Upper lobe of left lung (tissue), 6 donors: ENCODE results near the gene CACNA1S. TPM values are rescaled to one million over a fixed set of nuclear protein-coding genes. Genes with fewer than 3 reads are reported as not detected.

Experiments used
- ATAC-seq, 2 donors: fragments of 200-7000 bp; cut with Tn5 transposase; one replicate each; pipeline ENCODE4 v1.9.1; 2022; ENCODE audit warnings: mild to moderate bottlenecking in 2 of 2, moderate library complexity in 2 of 2; ENCODE audit not compliant: low FRiP score in 2 of 2
- DNase-seq, 2 donors: peaks; one replicate each; pipeline ENCODE4 v3.0.0-alpha.2; 2019 to 2020
- H3K27ac ChIP-seq, 4 donors: fragments of 200-600 bp; sonication (generic); one replicate each; pipeline ENCODE4 v1.5.1; 2016 to 2019
- H3K27me3 ChIP-seq, 4 donors: fragments of 200-600 bp; sonication (generic); one replicate each; pipeline ENCODE4 v1.5.1; 2017 to 2019
- H3K36me3 ChIP-seq, 4 donors: fragments of 200-600 bp; sonication (generic); one replicate each; pipeline ENCODE4 v1.5.1; 2016 to 2019
- H3K4me1 ChIP-seq, 4 donors: fragments of 200-600 bp; sonication (generic); one replicate each; pipeline ENCODE4 v1.5.1; 2018 to 2019
- H3K4me3 ChIP-seq, 4 donors: fragments of 200-600 bp; sonication (generic); one replicate each; pipeline ENCODE4 v1.5.1; 2017 to 2019; ENCODE audit warnings: mild to moderate bottlenecking in 2 of 4, moderate library complexity in 1 of 4
- H3K9me3 ChIP-seq, 4 donors: fragments of 200-600 bp; sonication (generic); one replicate each; pipeline ENCODE4 v1.5.1; 2018 to 2019
- EP300 ChIP-seq, 4 donors: sonication (generic); formaldehyde crosslinking; IDR thresholded peaks; one replicate each; pipeline ENCODE4 v1.5.1; 2017; ENCODE audit warnings: antibody characterized with exemption in 4 of 4, control low read depth in 2 of 4
- POLR2A ChIP-seq, 4 donors: fragments of 450-650 bp; IDR thresholded peaks; one replicate each; pipeline ENCODE4 v1.5.1; 2016 to 2017; ENCODE audit warnings: antibody characterized with exemption in 4 of 4, mild to moderate bottlenecking in 2 of 4
- POLR2AphosphoS5 ChIP-seq, 2 donors: sonication (generic); formaldehyde crosslinking; IDR thresholded peaks; one replicate each; pipeline ENCODE4 v1.5.1; 2017; ENCODE audit warnings: antibody characterized with exemption in 2 of 2
- WGBS, 2 donors: methylation state at CpG; one replicate each; pipeline ENCODE4 v1.1.5; 2017 to 2018; 5-methylcytosine and 5-hydroxymethylcytosine counted together
- total RNA-seq, 6 donors: library from RNA; depleted of rRNA in 4 of 6; stranded (reverse); fragments of >200 nt in 4 of 6; gene quantifications; one replicate each; pipeline versions ENCODE4 v1.1.0 to v1.2.1, GENCODE V29; 2016 to 2021
- TF ChIP-seq, protein P1 (sequence below), 6 experiments: fragments of 450-650 bp in 4 of 6; fragments of 200-600 bp in 2 of 6; sonication (generic) in 2 of 6; IDR thresholded peaks; one replicate each; pipeline ENCODE4 v1.5.1; 2016 to 2019; ENCODE audit warnings: antibody characterized with exemption in 6 of 6
- donor health status: DM: no; HTN: no; CAD: no; lungs with moderate emphysema.
- donor health status: DM: no; HTN: yes; CAD: no; lungs with severe emphysema.

CACNA1S gene
- total RNA-seq, 6 donors from 2014 or later = 0.03 to 0.30 (median 0.10) TPM; not detected in 3

- Histone ChIP-seq H3K36me3 (no peaks in the 10 kb centered on the region), H3K4me3 (no peak overlapping the region), H3K9me3 (no peaks in the 10 kb centered on the region), H3K27ac (peak overlapping the region; percentile 60 to 87 (median 80)), H3K27me3 (no peaks in the 10 kb centered on the region), H3K4me1 (peaks cover 49 to 90% (median 70%) of the 10 kb centered on the region in 4 donors)
- WGBS, 2 donors = 58 to 75% methylated on average over 3 to 4 of the region's 4 CpGs
- ATAC-seq = no peak
- TF ChIP-seq, protein P1, sequence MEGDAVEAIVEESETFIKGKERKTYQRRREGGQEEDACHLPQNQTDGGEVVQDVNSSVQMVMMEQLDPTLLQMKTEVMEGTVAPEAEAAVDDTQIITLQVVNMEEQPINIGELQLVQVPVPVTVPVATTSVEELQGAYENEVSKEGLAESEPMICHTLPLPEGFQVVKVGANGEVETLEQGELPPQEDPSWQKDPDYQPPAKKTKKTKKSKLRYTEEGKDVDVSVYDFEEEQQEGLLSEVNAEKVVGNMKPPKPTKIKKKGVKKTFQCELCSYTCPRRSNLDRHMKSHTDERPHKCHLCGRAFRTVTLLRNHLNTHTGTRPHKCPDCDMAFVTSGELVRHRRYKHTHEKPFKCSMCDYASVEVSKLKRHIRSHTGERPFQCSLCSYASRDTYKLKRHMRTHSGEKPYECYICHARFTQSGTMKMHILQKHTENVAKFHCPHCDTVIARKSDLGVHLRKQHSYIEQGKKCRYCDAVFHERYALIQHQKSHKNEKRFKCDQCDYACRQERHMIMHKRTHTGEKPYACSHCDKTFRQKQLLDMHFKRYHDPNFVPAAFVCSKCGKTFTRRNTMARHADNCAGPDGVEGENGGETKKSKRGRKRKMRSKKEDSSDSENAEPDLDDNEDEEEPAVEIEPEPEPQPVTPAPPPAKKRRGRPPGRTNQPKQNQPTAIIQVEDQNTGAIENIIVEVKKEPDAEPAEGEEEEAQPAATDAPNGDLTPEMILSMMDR (IDR thresholded peaks at IDR 0.05) = no peak
- TF ChIP-seq POLR2A (IDR thresholded peaks at IDR 0.05) = no peak
- TF ChIP-seq POLR2AphosphoS5 (IDR thresholded peaks at IDR 0.05) = no peak
- no peak for TF ChIP-seq EP300 (IDR thresholded peaks at IDR 0.05)
- peak in 1 of 2 donors; percentile 38 for DNase-seq
Observed at GRCh38 chr1:201020040-201020591, 92.1 kb downstream of the CACNA1S start.

- ATAC-seq (peak; percentile 59 to 78), DNase-seq (peak; percentile 76 to 87)
- 48 to 50% methylated on average over 5 of the region's 5 CpGs for WGBS, 2 donors
- TF ChIP-seq EP300 (IDR thresholded peaks at IDR 0.05) (no peak), POLR2A (IDR thresholded peaks at IDR 0.05) (peak in 1 of 4 donors; percentile 25), POLR2AphosphoS5 (IDR thresholded peaks at IDR 0.05) (peak in 1 of 2 donors; percentile 61)
- no peaks in the 10 kb centered on the region for H3K9me3 ChIP-seq
- no peak overlapping the region for H3K4me3 ChIP-seq
- H3K27ac ChIP-seq = peak overlapping the region; percentile 60 to 87 (median 80)
- no peaks in the 10 kb centered on the region for H3K27me3 ChIP-seq
- H3K36me3 ChIP-seq = no peaks in the 10 kb centered on the region
- peaks cover 49 to 90% (median 74%) of the 10 kb centered on the region in 4 donors for H3K4me1 ChIP-seq
Observed at GRCh38 chr1:201019321-201019977, 92.8 kb downstream of the CACNA1S start.

DNA sequence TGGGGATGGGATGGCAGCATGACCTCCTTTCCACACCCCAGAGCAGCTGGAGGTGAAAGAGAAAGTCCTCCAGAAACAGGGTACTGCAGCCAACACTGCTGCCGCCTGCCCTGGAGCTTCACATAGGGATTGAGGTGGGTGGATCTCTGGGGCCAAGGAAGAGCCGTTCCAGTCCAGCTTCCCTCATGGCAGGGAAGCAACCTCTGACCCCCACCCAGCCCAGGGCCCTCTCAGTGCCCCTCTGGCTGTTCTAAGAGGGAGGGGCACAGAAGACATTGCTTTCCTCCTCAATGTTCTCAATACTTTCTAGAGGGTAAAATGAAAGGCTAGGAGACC is 94.4 kb downstream of the CACNA1S start:
- ATAC-seq (no peak), DNase-seq (no peak)
- H3K4me1 ChIP-seq = peaks cover 49 to 91% (median 75%) of the 10 kb centered on the region in 4 donors
- no peaks in the 10 kb centered on the region for H3K36me3 ChIP-seq
- no peak overlapping the region for H3K4me3 ChIP-seq
- no peak overlapping the region for H3K27ac ChIP-seq
- no peaks in the 10 kb centered on the region for H3K9me3 ChIP-seq
- no peaks in the 10 kb centered on the region for H3K27me3 ChIP-seq
- WGBS, 2 donors = 72% methylated on average over 2 of the region's 2 CpGs; no CpG with 5 or more reads in 1 of the 2 donors
- TF ChIP-seq POLR2AphosphoS5 (IDR thresholded peaks at IDR 0.05) (no peak), POLR2A (IDR thresholded peaks at IDR 0.05) (no peak), EP300 (IDR thresholded peaks at IDR 0.05) (no peak)
- TF ChIP-seq, protein P1 (IDR thresholded peaks at IDR 0.05) = no peak

DNA sequence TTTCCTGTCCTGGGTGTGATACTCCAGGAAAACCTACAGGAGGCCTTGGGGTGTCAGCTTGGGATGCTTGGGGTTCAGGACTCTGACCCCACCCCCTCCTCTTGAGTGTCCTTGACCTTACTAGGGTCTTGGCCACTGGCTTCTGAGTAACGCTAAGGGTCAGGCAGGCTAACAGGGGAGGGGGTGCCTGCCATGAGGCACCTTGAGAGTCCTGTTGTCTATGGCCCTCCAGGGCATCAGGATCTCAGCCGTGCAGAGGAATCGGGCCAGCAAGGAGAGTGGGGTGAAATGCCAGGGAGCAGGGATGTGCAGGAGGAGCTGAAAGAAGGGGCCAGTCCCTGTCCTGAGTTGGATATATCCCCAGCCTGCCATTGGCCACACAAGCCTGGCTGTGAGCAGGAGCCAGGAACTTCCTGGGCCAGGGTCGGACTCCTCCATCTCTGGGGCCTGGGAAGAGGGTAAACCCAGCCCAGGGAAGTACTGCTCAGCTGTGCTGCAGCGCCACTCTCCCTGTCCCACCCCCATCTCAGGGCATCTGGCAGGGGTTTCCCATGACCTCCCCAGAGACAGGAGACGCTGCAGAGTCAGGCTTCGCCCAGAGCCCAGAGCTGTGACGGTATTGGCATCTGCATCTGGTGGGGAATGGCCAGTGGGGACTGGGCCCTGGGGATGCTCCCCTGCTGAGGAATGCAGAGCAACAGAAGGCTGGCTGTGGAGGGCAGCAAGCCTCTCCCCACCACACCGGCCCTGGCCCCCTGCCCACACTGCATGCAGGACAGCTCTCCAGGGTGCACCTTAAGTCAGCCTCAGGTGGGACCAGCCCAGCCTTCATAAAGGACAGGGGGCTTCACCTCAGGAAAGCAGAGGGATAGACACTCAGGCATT is 95.0 kb downstream of the CACNA1S start:
- H3K36me3 ChIP-seq = no peaks in the 10 kb centered on the region
- WGBS, 2 donors = 89 to 91% methylated on average over 2 to 8 of the region's 9 CpGs
- no peak overlapping the region for H3K4me3 ChIP-seq
- peak overlapping the region in 1 of 4 donors; percentile 61 for H3K27ac ChIP-seq
- TF ChIP-seq POLR2A (IDR thresholded peaks at IDR 0.05) = no peak
- TF ChIP-seq, protein P1 (IDR thresholded peaks at IDR 0.05) = no peak
- TF ChIP-seq POLR2AphosphoS5 (IDR thresholded peaks at IDR 0.05) = no peak
- TF ChIP-seq EP300 (IDR thresholded peaks at IDR 0.05) = no peak
- no peak for DNase-seq
- H3K27me3 ChIP-seq = no peaks in the 10 kb centered on the region
- no peak for ATAC-seq
- no peaks in the 10 kb centered on the region for H3K9me3 ChIP-seq
- H3K4me1 ChIP-seq = peaks cover 43 to 88% (median 68%) of the 10 kb centered on the region in 4 donors

- ATAC-seq (no peak), DNase-seq (peak in 1 of 2 donors; percentile 42)
- no peaks in the 10 kb centered on the region for H3K27me3 ChIP-seq
- H3K27ac ChIP-seq = peak overlapping the region in 1 of 4 donors; percentile 61
- WGBS, 2 donors = 12 to 19% methylated on average over 10 of the region's 10 CpGs
- peaks cover 34 to 82% (median 59%) of the 10 kb centered on the region in 4 donors for H3K4me1 ChIP-seq
- H3K4me3 ChIP-seq = no peak overlapping the region
- H3K36me3 ChIP-seq = no peaks in the 10 kb centered on the region
- H3K9me3 ChIP-seq = no peaks in the 10 kb centered on the region
- TF ChIP-seq, protein P1 (IDR thresholded peaks at IDR 0.05) = no peak
- no peak for TF ChIP-seq POLR2A (IDR thresholded peaks at IDR 0.05)
- no peak for TF ChIP-seq POLR2AphosphoS5 (IDR thresholded peaks at IDR 0.05)
- TF ChIP-seq EP300 (IDR thresholded peaks at IDR 0.05) = no peak
Observed at GRCh38 chr1:201016211-201016651, 96.0 kb downstream of the CACNA1S start.
